HepG2 (cell line): ENCODE measurements around the gene GDPGP1. TPM values are rescaled to one million over a fixed set of nuclear protein-coding genes. Genes with fewer than 3 reads are reported as not detected.
A peak's percentile ranks its signal among the peaks of the same experiment; 100 is the strongest.
"Not testable (repeated sequence)": the region's sequence is repeated elsewhere in the genome, so short reads cannot be mapped to it uniquely, and the experiment has no call there.

Experiments used
- ATAC-seq: fragments of 200-7000 bp; cut with Tn5 transposase; 3 replicates; pipeline ENCODE4 v1.9.1; 2020; ENCODE audit warnings: mild to moderate bottlenecking, moderate library complexity
- BruUV-seq: library from RNA; stranded (reverse); fragments of 400-500 nt; replicated peaks from 2 replicates; lab custom pipeline; 2021; lab: Mats Ljungman, UMichigan
- CTCF ChIA-PET: fragments of 300-600 bp; formaldehyde crosslinking; extraction: SDS; loops from one replicate; lab custom pipeline; 2021; ENCODE audit warnings: low total read pairs, inconsistent platforms, low intra/inter-chr PET ratio; lab: Yijun Ruan, JAX
- POLR2A ChIA-PET: fragments of 350-600 bp; sonication (Branson Sonifier 250); formaldehyde crosslinking; loops from one replicate; lab custom pipeline; 2020; ENCODE audit warnings: antibody characterized with exemption, inconsistent platforms; lab: Yijun Ruan, JAX
- DNase-seq: peaks from one replicate; pipeline ENCODE4 v3.0.0-alpha.2; 2015; ENCODE audit warnings: low spot score
- FAIRE-seq: peaks from 3 replicates; lab custom pipeline; 2011; peaks lifted over from hg19 to GRCh38; lab: Jason Lieb, UNC
- H2AFZ ChIP-seq: one replicate; pipeline ENCODE4 v1.6.1; 2011; ENCODE audit warnings: low read length, inconsistent platforms
- H3K27ac ChIP-seq: fragments of 300-600 bp; 3 replicates; pipeline ENCODE4 v1.8.0; 2011; ENCODE audit warnings: mixed run types, mild to moderate bottlenecking, mixed read lengths, low read length, inconsistent platforms; ENCODE audit not compliant: insufficient read depth; ENCODE audit errors: extremely low read length
- H3K27me3 ChIP-seq, 2 experiments: fragments of 200-600 bp in 1 of 2; 2 replicates in 1 of 2; 3 replicates in 1 of 2; pipeline versions ENCODE4 v1.6.0 to v1.8.0; 2011; ENCODE audit warnings: low read length in 2 of 2, mild to moderate bottlenecking in 2 of 2, moderate library complexity in 2 of 2, inconsistent platforms in 1 of 2; ENCODE audit not compliant: insufficient read depth in 2 of 2, control insufficient read depth in 1 of 2
- H3K36me3 ChIP-seq, 2 experiments: fragments of 200-600 bp in 1 of 2; replicated peaks in 1 of 2; 2 replicates in 1 of 2; 3 replicates in 1 of 2; pipeline versions ENCODE4 v1.5.1 to v1.8.0; 2011; ENCODE audit warnings: low read length in 2 of 2, inconsistent platforms in 1 of 2; ENCODE audit not compliant: insufficient read depth in 2 of 2, control insufficient read depth in 1 of 2
- H3K4me1 ChIP-seq: 2 replicates; pipeline ENCODE4 v1.5.1; 2012; ENCODE audit warnings: low read length, inconsistent platforms; ENCODE audit not compliant: insufficient read depth
- H3K4me2 ChIP-seq: 2 replicates; pipeline ENCODE4 v1.6.0; 2011; ENCODE audit warnings: low read depth, low read length, inconsistent platforms
- H3K4me3 ChIP-seq, 3 experiments: fragments of 200-600 bp in 1 of 3; sonication (generic), shearing (Covaris generic) in 1 of 3; replicated peaks in 1 of 3; 2 replicates each; pipeline ENCODE4 v1.5.1; 2011 to 2016; ENCODE audit warnings: low read length in 3 of 3, inconsistent platforms in 2 of 3, low read depth in 2 of 3, mild to moderate bottlenecking in 2 of 3, control low read depth in 1 of 3, mixed read lengths in 1 of 3; ENCODE audit not compliant: insufficient read depth in 1 of 3
- H3K79me2 ChIP-seq: one replicate; pipeline ENCODE4 v1.6.1; 2011; ENCODE audit warnings: low read length, inconsistent platforms; ENCODE audit not compliant: insufficient read depth
- H3K9ac ChIP-seq: 2 replicates; pipeline ENCODE4 v1.6.0; 2011; ENCODE audit warnings: mild to moderate bottlenecking, low read depth, low read length, inconsistent platforms; ENCODE audit not compliant: insufficient read depth
- H3K9me3 ChIP-seq: 2 replicates; pipeline ENCODE4 v1.5.1; 2012; ENCODE audit warnings: mild to moderate bottlenecking, low read length
- H4K20me1 ChIP-seq: 2 replicates; pipeline ENCODE4 v1.6.0; 2011; ENCODE audit warnings: inconsistent platforms, mild to moderate bottlenecking, low read length, moderate library complexity; ENCODE audit not compliant: insufficient read depth
- CCDC6 ChIP-seq: sonication (generic); formaldehyde crosslinking; IDR thresholded peaks from 2 replicates; pipeline ENCODE4 v1.8.1; 2022; ENCODE audit warnings: mild to moderate bottlenecking, missing genetic modification reagents, moderate library complexity
- NR2F6 ChIP-seq, 2 experiments: IDR thresholded peaks; 2 replicates each; pipeline ENCODE4 v1.6.1; 2016; ENCODE audit warnings: antibody characterized with exemption in 1 of 2, mild to moderate bottlenecking in 1 of 2
- RAD21 ChIP-seq: fragments of 450-650 bp; formaldehyde crosslinking; IDR thresholded peaks from 2 replicates; pipeline ENCODE4 v1.5.0; 2020; ENCODE audit warnings: mild to moderate bottlenecking
- RXRB ChIP-seq: IDR thresholded peaks from 2 replicates; pipeline ENCODE4 v1.6.1; 2016; ENCODE audit warnings: borderline replicate concordance, missing genetic modification reagents, missing compliant biosample characterization
- STAG1 ChIP-seq: sonication (generic); formaldehyde crosslinking; IDR thresholded peaks from 2 replicates; pipeline ENCODE4 v1.4.0; 2020; ENCODE audit warnings: missing genetic modification reagents
- ZMYM4 ChIP-seq: sonication (generic); formaldehyde crosslinking; IDR thresholded peaks from 2 replicates; pipeline ENCODE4 v1.8.1; 2023; ENCODE audit warnings: mild to moderate bottlenecking, missing genetic modification reagents
- ZNF574 ChIP-seq: sonication (generic); formaldehyde crosslinking; IDR thresholded peaks from 2 replicates; pipeline ENCODE4 v1.4.0; 2020; ENCODE audit warnings: missing genetic modification reagents
- WGBS: methylation state at CpG from one replicate; pipeline ENCODE4 v1.1.6; 2017; ENCODE audit warnings: low lambda C conversion rate; 5-methylcytosine and 5-hydroxymethylcytosine counted together
- in situ Hi-C: cut with HindIII; loops from 2 replicates; pipeline ENCODE4 v1.10.0; 2017; ENCODE audit warnings: low pct_unique_long_range_greater_than_20kb; ENCODE audit not compliant: extremely low pct_ligation_motif_present
- intact Hi-C: fragments of 100-400 bp; cut with micrococcal nuclease; formaldehyde crosslinking; loops from one replicate; pipeline ENCODE4 v1.10.0; 2022; ENCODE audit not compliant: unreplicated experiment
- polyA plus RNA-seq, 8 experiments: library from polyadenylated mRNA; depleted of rRNA in 3 of 8; stranded (reverse) in 7 of 8; unstranded in 1 of 8; fragments of >200 nt; fragmentation: Illumina TruSeq in 4 of 8; extraction: Trizol in 4 of 8; gene quantifications; 2 replicates each; pipeline versions ENCODE4 v1.2.1 to v1.2.3, GENCODE V29; 2011 to 2016; ENCODE audit warnings: low read depth in 4 of 8, missing spikeins in 1 of 8, mixed read lengths in 1 of 8; ENCODE audit not compliant: insufficient read depth in 1 of 8
- total RNA-seq, 5 experiments: library from RNA; depleted of rRNA; stranded (reverse); fragments of >200 nt; fragmentation: Illumina TruSeq; extraction: Trizol; gene quantifications; 2 replicates each; pipeline ENCODE4 v1.2.3, GENCODE V29; 2016; ENCODE audit warnings: low read depth in 1 of 5
- TF ChIP-seq, protein P1 (sequence below), 2 experiments: sonication (generic) in 1 of 2; formaldehyde crosslinking in 1 of 2; IDR thresholded peaks; 2 replicates each; pipeline versions ENCODE4 v1.4.0 to v1.6.1; 2018 to 2020; ENCODE audit warnings: missing genetic modification reagents in 2 of 2, borderline replicate concordance in 1 of 2, low read depth in 1 of 2, mild to moderate bottlenecking in 1 of 2, missing biosample characterization in 1 of 2
- TF ChIP-seq, protein P2 (sequence below): IDR thresholded peaks from 2 replicates; pipeline ENCODE4 v1.4.0; 2020; ENCODE audit warnings: mild to moderate bottlenecking, missing genetic modification reagents

GDPGP1 gene
- total and polyA plus RNA-seq, 2 of the 13 experiments (the other 11 are each of a cell fraction or from before 2014, with no cell fraction given) = 1.5 to 4.3 TPM

GRCh38 chr15:90293040-90293810, 59.2 kb downstream of the GDPGP1 start:
- peak overlapping the region in 1 of 3 experiments; percentile 46; a peak in 1 of 6 replicates for H3K4me3 ChIP-seq
- peaks cover 11% of the 10 kb centered on the region for H3K4me1 ChIP-seq
- H3K27ac ChIP-seq, H3K36me3 ChIP-seq, H3K9me3 ChIP-seq, POLR2A ChIA-PET, intact Hi-C loops, H3K9ac ChIP-seq, H4K20me1 ChIP-seq, H3K79me2 ChIP-seq, in situ Hi-C loops, BruUV-seq, H2AFZ ChIP-seq, H3K27me3 ChIP-seq: not testable (repeated sequence)
- DNase-seq (peak; percentile 80), FAIRE-seq (peak; percentile 92), ATAC-seq (peak; percentile 96)
- peak overlapping the region; percentile 70 for H3K4me2 ChIP-seq
- 32% methylated on average over 9 of the region's 13 CpGs for WGBS
- CTCF ChIA-PET = interaction anchor here (1.4 kb wide), 1 partner anchor 74 kb away, joined by 3 read pairs; no protein-coding TSS in a partner anchor
- TF ChIP-seq, protein P1, sequence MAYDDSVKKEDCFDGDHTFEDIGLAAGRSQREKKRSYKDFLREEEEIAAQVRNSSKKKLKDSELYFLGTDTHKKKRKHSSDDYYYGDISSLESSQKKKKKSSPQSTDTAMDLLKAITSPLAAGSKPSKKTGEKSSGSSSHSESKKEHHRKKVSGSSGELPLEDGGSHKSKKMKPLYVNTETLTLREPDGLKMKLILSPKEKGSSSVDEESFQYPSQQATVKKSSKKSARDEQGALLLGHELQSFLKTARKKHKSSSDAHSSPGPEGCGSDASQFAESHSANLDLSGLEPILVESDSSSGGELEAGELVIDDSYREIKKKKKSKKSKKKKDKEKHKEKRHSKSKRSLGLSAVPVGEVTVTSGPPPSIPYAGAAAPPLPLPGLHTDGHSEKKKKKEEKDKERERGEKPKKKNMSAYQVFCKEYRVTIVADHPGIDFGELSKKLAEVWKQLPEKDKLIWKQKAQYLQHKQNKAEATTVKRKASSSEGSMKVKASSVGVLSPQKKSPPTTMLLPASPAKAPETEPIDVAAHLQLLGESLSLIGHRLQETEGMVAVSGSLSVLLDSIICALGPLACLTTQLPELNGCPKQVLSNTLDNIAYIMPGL (CRISPR knock-in tag; IDR thresholded peaks at IDR 0.05; ENCODE audit: borderline replicate concordance in 1 of 2, low read depth in 1 of 2) = peak; percentile 87 to 89
- TF ChIP-seq RXRB (CRISPR knock-in tag) (peak; percentile 20; the same call in 1 of the 2 replicates), NR2F6 (IDR thresholded peaks at IDR 0.05) (0 out of 2 replicates have a peak, but pooled peaks have one; percentile 27), NR2F6 (CRISPR knock-in tag; IDR thresholded peaks at IDR 0.05) (peak; percentile 54; the same call in 1 of the 2 replicates), RAD21 (CRISPR knock-in tag) (peak; percentile 75), CCDC6 (0 out of 2 replicates have a peak, but pooled peaks have one; percentile 34), ZMYM4 (CRISPR knock-in tag) (peak; percentile 51; the same call in 1 of the 2 replicates), ZNF574 (CRISPR knock-in tag) (peak; percentile 70), STAG1 (peak; percentile 86)
- TF ChIP-seq, protein P2, sequence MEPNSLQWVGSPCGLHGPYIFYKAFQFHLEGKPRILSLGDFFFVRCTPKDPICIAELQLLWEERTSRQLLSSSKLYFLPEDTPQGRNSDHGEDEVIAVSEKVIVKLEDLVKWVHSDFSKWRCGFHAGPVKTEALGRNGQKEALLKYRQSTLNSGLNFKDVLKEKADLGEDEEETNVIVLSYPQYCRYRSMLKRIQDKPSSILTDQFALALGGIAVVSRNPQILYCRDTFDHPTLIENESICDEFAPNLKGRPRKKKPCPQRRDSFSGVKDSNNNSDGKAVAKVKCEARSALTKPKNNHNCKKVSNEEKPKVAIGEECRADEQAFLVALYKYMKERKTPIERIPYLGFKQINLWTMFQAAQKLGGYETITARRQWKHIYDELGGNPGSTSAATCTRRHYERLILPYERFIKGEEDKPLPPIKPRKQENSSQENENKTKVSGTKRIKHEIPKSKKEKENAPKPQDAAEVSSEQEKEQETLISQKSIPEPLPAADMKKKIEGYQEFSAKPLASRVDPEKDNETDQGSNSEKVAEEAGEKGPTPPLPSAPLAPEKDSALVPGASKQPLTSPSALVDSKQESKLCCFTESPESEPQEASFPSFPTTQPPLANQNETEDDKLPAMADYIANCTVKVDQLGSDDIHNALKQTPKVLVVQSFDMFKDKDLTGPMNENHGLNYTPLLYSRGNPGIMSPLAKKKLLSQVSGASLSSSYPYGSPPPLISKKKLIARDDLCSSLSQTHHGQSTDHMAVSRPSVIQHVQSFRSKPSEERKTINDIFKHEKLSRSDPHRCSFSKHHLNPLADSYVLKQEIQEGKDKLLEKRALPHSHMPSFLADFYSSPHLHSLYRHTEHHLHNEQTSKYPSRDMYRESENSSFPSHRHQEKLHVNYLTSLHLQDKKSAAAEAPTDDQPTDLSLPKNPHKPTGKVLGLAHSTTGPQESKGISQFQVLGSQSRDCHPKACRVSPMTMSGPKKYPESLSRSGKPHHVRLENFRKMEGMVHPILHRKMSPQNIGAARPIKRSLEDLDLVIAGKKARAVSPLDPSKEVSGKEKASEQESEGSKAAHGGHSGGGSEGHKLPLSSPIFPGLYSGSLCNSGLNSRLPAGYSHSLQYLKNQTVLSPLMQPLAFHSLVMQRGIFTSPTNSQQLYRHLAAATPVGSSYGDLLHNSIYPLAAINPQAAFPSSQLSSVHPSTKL (CRISPR knock-in tag) = peak; percentile 50; the same call in 1 of the 2 replicates
